GM18868 (cell line): Measurements from ENCODE around the gene ACVR2B.

Experiments
- ATAC-seq: cut with Tn5 transposase; IDR thresholded peaks from one replicate; pipeline ENCODE4 v1.9.1; 2021; ENCODE audit warnings: mild to moderate bottlenecking, moderate library complexity; ENCODE audit not compliant: unreplicated experiment

The ACVR2B gene

GRCh38 chr3:38480930-38481329 lies 27.2 kb downstream of the ACVR2B start:
- ATAC-seq, result no peak

DNA sequence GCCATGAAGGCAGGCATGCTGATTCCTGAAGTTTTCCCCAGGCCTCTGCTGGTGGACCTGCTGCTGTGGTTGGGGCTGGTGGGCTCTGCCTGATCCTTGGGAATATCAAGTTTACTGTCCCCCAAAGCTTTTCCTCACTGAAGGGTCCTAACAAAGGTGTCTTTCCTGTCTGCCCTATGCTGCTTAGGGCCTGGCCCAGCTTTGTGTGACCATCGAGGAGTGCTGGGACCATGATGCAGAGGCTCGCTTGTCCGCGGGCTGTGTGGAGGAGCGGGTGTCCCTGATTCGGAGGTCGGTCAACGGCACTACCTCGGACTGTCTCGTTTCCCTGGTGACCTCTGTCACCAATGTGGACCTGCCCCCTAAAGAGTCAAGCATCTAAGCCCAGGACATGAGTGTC lies 29.3 kb downstream of the ACVR2B start:
- no peak for ATAC-seq

DNA sequence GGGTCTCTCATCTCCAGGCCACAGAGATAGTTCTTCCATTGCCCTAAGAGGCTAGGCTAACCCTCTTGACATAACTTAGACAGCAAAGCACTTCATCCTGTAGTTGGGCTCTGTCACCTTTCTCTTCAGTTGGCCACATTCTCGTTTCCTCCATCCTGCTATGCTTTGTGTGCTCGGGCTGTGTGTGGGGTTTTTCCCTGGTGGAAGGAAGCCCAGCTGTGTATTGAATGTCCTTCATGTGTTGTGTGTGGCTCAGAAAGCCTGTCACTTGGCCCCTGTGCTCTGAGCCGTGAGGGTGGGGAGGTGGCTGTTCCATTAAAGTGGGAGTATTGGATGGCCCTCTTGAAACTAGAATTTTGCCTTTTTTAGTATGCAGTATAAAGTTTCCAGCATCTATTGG lies 33.6 kb downstream of the ACVR2B start:
- peak; percentile 95 for ATAC-seq

- ATAC-seq, result no peak
Measured at GRCh38 chr3:38488949-38489348, 35.3 kb downstream of the ACVR2B start.

DNA sequence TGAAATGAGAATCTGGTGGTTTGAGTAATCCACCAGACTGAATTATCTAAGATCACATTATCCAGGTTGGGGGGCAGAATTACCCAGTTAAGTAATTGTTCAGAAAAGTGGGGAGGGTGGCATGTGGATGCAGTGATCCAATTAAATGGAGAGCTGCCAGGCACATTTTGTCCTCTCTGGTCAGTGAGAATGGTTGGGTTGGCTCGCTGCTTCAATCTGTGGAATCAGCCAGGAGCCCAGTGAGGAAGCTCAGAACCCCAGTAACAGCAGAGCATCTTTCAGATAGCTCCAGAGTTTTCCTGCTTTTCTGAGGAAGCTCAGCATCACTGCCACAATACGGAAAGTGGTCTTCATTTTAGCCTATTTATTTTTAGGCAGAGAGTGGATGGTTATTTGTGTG lies 36.1 kb downstream of the ACVR2B start:
- no peak for ATAC-seq

- no peak for ATAC-seq
Measured at GRCh38 chr3:38490281-38491030, 36.8 kb downstream of the ACVR2B start.

- no peak for ATAC-seq
Measured at GRCh38 chr3:38491215-38491614, 37.5 kb downstream of the ACVR2B start.

- no peak for ATAC-seq
Measured at GRCh38 chr3:38493031-38493430, 39.3 kb downstream of the ACVR2B start.

- peak; percentile 93 for ATAC-seq
Measured at GRCh38 chr3:38496131-38496910, 42.6 kb downstream of the ACVR2B start, which contains the start of gene EXOG. EXOG (plus strand) TSS chr3:38496340; CDS start chr3:38496368, 28 bp downstream.

- no peak for ATAC-seq
Measured at GRCh38 chr3:38497031-38497430, 43.3 kb downstream of the ACVR2B start.

DNA sequence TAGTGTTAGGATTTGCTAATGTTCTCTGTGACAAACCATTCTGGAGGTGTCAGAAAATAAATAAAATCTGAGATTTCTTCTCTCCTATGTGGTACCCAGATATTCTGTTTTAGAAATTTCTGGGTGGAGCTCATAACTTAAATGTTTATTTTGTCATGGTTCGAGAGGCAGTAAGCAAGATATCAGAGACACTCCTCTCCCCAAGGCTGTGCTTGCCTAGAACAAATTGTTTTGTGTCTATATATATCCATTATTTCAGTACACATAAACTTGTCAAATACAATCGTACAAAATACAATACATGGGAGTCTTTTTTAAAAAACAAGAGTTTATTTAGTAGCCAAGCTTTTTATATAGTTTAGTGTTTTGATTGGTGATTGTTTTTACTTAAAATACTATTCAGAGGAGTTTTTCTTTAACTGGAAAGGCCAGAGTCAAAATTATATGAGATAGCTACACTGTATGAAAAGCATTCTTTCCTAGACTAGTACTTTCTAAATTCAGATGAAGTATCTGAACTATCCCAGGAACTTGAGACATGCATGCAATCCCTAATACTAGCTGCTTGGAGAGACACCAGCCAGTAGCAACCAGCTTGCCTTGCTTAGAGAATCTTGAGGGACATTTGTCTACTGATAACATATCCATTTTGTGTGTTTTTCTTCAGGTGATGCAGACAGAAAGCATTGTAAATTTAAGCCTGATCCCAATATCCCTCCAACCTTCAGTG lies 47.2 kb downstream of the ACVR2B start:
- ATAC-seq, result no peak

DNA sequence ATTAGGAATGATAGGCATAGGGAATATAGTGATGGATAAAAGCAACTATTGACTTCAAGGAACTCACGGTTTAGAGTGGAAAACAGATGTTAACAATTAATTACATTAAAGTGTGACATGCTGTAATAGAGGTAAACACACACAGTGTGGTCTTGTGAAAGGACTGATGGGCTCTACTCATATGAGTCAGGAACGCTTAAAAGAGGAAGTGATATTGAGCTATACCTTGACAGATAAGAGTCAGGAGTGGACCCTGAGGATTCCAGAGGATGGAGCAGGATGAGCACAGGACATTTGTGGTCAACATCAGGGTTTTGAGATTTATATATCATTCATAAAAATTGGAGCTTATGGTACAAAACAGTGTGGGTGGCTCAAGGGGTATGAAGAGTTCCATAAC lies 53.4 kb downstream of the ACVR2B start:
- ATAC-seq, result peak; percentile 100

GRCh38 chr3:38509732-38510131 lies 56.0 kb downstream of the ACVR2B start:
- no peak for ATAC-seq

DNA sequence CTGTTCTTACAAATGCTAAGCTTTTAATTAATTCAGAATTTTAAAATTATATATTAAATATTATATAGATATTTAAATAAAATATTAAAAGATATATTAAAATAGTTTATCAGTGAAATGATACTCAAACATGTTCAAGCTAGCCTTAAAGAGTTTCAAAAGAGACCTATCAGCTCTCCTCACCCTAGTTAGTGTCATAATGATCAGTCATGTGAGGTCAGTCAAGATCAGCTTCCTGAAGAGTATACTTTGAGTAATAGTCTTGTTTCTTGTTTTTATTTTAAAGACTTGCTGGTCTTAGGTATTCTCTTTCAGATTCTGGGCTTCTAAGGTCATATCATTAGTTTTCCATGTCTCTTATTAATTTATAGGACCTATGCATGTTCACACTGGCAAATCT lies 56.9 kb downstream of the ACVR2B start:
- no peak for ATAC-seq

DNA sequence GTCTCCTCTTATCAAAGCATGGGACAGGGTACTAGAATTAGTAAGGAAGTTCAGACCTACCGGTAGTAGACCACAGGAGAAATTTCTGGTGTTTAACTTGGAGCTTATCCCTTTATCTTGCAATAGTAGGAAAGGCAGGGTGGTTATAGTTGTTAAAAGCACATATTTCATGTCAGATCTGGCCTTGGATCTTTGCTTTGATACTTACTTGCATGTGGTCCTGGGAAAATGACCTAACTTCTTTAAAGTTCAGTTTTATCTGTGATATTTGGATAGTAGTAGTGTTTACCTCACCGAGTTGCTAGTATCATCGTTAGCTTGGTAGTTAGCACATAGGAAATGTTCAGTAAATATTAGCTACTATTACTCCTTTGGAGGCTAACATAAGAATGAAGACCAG lies 57.9 kb downstream of the ACVR2B start:
- no peak for ATAC-seq

GRCh38 chr3:38515367-38515766 lies 61.7 kb downstream of the ACVR2B start:
- ATAC-seq, result no peak

GRCh38 chr3:38516669-38517068 lies 63.0 kb downstream of the ACVR2B start:
- ATAC-seq, result no peak

GRCh38 chr3:38519000-38519399 lies 65.3 kb downstream of the ACVR2B start:
- ATAC-seq, result no peak

DNA sequence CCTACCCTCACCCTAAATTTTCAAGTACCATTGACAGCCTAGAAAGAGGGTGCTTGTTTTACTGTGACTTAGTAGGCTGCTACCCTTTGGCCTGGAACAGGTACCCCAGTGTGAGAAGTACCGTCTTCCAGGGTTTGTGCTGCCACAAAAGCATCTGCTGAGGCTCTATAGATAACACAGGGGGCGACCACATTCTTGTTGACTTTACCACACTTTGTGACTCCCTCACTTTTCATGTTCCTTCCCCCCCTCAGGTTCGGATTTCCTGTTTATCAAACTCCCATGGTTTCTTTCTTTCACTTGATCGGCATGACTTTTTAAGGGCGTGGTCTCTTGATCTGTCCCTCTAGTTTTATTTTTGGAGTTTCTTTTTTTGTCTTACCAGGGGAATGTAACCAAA lies 66.0 kb downstream of the ACVR2B start:
- no peak for ATAC-seq

- ATAC-seq, result peak; percentile 48
Measured at GRCh38 chr3:38521391-38521987, 67.8 kb downstream of the ACVR2B start.

DNA sequence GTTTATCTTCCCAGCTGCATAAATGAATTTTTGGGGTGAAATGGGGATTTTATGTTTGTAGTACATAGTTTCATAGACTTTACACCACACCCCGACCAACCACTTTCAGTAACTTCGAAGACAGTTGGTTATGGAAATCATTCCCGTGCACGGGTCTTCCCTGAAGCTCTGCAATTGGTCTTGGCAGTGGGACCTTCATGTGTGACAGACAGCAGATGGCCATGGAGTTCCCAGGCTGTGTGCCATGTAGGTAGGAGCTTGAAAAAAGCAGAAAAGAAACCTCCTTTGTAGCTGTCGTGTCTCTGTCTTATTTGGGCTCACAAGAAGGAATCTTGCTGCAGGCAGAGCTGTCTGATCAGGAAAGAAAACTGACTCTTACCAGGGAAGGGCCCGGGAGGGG lies 68.3 kb downstream of the ACVR2B start:
- no peak for ATAC-seq
